Measurements from ENCODE around the gene SMIM5. TPM values are rescaled to one million over a fixed set of nuclear protein-coding genes. Genes with fewer than 3 reads are reported as not detected.

Gene SMIM5
- total RNA-seq, 3 donors from 2014 or later: 20.7 to 41.6 (median 27.5) TPM

DNA sequence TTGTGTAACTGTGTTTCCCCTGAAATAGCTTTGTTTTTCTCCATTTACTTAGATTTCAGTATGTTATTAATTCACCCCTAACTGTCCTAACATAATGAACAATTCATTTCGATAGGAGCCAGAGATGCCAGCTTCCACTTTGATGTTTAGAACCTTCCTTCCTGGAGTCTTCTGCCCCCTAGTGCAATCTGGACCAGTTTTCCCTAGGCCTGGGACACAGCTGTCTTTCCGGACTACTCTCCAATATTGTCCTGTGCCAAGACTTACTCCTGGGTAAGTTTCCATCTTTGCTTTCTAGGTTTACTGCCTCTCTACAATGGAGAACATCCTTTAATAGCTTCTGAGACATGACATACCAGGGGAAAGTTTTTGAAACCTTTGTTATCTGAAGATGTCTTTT is 20.9 kb downstream of the SMIM5 start:
- peak in 1 of 3 donors; percentile 25 for DNase-seq
- H3K4me3 ChIP-seq: no peak overlapping the region
- TF ChIP-seq, protein P1, sequence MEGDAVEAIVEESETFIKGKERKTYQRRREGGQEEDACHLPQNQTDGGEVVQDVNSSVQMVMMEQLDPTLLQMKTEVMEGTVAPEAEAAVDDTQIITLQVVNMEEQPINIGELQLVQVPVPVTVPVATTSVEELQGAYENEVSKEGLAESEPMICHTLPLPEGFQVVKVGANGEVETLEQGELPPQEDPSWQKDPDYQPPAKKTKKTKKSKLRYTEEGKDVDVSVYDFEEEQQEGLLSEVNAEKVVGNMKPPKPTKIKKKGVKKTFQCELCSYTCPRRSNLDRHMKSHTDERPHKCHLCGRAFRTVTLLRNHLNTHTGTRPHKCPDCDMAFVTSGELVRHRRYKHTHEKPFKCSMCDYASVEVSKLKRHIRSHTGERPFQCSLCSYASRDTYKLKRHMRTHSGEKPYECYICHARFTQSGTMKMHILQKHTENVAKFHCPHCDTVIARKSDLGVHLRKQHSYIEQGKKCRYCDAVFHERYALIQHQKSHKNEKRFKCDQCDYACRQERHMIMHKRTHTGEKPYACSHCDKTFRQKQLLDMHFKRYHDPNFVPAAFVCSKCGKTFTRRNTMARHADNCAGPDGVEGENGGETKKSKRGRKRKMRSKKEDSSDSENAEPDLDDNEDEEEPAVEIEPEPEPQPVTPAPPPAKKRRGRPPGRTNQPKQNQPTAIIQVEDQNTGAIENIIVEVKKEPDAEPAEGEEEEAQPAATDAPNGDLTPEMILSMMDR (IDR thresholded peaks at IDR 0.05): no peak
- peaks cover 4% of the 10 kb centered on the region for H3K36me3 ChIP-seq (ENCODE audit: low read depth)
- intact Hi-C loops (cut with DNase I, micrococcal nuclease): no loop called here
- peak; percentile 26 for ATAC-seq
- no peaks in the 10 kb centered on the region for H3K4me1 ChIP-seq (ENCODE audit: low read depth)
- no peaks in the 10 kb centered on the region for H3K9me3 ChIP-seq

GRCh38 chr17:75658237-75658636 is 25.0 kb downstream of the SMIM5 start:
- intact Hi-C loops (cut with DNase I, micrococcal nuclease): no loop called here

DNA sequence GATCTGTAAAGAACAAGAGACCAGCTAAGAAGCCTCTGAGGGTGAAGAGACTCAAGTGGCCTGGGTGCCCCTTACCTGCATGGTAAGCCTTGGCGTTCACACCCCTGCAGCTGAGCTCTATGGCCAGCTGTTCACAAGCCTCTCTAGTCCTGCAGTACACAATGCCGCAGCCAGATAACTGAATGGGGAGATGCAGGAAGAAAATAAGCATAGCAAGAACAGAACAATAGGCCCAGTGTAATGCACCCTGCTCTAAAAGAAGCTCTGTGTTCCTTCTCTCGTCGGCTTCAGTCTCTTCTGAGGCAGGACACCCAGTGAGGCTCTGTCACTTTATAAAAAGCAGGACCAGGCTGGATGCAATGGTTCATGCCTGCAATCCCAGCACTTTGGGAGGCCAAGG is 28.3 kb downstream of the SMIM5 start:
- TF ChIP-seq, protein P1 (IDR thresholded peaks at IDR 0.05): no peak
- H3K4me1 ChIP-seq (ENCODE audit: low read depth): peaks cover 9% of the 10 kb centered on the region
- no peaks in the 10 kb centered on the region for H3K9me3 ChIP-seq
- DNase-seq (no peak), ATAC-seq (no peak)
- no peak overlapping the region for H3K4me3 ChIP-seq
- no peaks in the 10 kb centered on the region for H3K36me3 ChIP-seq (ENCODE audit: low read depth)
- intact Hi-C loops (cut with DNase I, micrococcal nuclease): no loop called here

More at GRCh38 chr17:75658237-75658636, 25.0 kb downstream of the SMIM5 start:
- TF ChIP-seq, protein P1 (IDR thresholded peaks at IDR 0.05): no peak
- H3K4me1 ChIP-seq (ENCODE audit: low read depth): no peaks in the 10 kb centered on the region
- ATAC-seq (no peak), DNase-seq (no peak)
- no peak overlapping the region for H3K4me3 ChIP-seq
- no peaks in the 10 kb centered on the region for H3K36me3 ChIP-seq (ENCODE audit: low read depth)
- H3K9me3 ChIP-seq: no peaks in the 10 kb centered on the region

DNA sequence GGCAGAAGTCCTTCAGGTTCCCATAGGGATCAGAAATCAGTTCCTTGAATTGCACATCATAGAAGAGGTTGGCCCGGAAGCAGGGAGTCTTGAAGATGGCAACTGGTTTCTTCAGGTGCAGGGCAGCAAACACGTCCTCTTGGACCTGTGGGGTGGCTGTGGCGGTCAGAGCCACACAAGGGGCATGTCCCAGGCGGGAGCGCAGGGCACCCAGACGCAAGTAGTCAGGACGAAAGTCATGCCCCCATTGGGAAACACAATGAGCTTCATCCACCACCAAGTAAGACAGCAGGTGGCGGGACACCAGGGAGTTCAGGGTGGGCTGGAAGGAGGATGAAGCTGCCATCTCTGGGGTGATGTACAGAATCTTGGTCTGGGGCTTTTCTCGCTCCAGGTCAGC is 29.3 kb downstream of the SMIM5 start:
- no peaks in the 10 kb centered on the region for H3K36me3 ChIP-seq (ENCODE audit: low read depth)

GRCh38 chr17:75664099-75664549 is 30.9 kb downstream of the SMIM5 start:
- TF ChIP-seq, protein P1 (IDR thresholded peaks at IDR 0.05): no peak
- peak; percentile 18 for ATAC-seq
- peaks cover 22% of the 10 kb centered on the region for H3K4me1 ChIP-seq (ENCODE audit: low read depth)
- no peak for DNase-seq
- no peak overlapping the region for H3K4me3 ChIP-seq
- no peaks in the 10 kb centered on the region for H3K9me3 ChIP-seq
- intact Hi-C loops (cut with DNase I, micrococcal nuclease): no loop called here
- no peaks in the 10 kb centered on the region for H3K36me3 ChIP-seq (ENCODE audit: low read depth)

More for the DNA sequence above, 29.3 kb downstream of the SMIM5 start:
- TF ChIP-seq, protein P1 (IDR thresholded peaks at IDR 0.05): no peak
- DNase-seq (no peak), ATAC-seq (no peak)
- Histone ChIP-seq H3K9me3 (no peaks in the 10 kb centered on the region), H3K4me1 (ENCODE audit: low read depth) (peaks cover 12% of the 10 kb centered on the region), H3K4me3 (no peak overlapping the region)
- intact Hi-C loops (cut with DNase I, micrococcal nuclease): no loop called here

DNA sequence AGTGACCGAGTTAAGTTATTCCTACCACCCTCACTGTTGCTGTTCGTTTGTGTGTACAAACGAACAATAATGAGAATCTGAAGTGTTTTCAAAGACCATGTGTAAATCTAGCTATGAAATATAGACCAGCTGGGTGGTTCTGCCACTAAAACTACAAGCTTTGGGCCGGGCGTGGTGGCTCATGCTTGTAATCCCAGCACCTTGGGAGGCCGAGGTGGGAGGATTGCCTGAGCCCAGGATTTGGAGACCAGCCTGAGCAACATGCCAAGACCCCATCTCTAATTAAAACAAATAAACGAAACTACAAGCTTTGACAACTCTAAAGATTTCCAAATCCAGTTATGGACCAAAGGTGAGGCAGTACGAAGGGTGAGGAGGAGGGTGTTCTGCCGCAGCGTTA is 32.7 kb downstream of the SMIM5 start:
- TF ChIP-seq, protein P1 (IDR thresholded peaks at IDR 0.05): no peak
- Histone ChIP-seq H3K4me1 (ENCODE audit: low read depth) (peaks cover 22% of the 10 kb centered on the region), H3K4me3 (no peak overlapping the region), H3K36me3 (ENCODE audit: low read depth) (no peaks in the 10 kb centered on the region), H3K9me3 (no peaks in the 10 kb centered on the region)
- ATAC-seq (no peak), DNase-seq (no peak)
- intact Hi-C loops (cut with DNase I, micrococcal nuclease): no loop called here
